ENCODE results near the gene TOLLIP.
"Not testable (repeated sequence)": the region's sequence is repeated elsewhere in the genome, so short reads cannot be mapped to it uniquely, and the experiment has no call there.

TOLLIP gene

DNA sequence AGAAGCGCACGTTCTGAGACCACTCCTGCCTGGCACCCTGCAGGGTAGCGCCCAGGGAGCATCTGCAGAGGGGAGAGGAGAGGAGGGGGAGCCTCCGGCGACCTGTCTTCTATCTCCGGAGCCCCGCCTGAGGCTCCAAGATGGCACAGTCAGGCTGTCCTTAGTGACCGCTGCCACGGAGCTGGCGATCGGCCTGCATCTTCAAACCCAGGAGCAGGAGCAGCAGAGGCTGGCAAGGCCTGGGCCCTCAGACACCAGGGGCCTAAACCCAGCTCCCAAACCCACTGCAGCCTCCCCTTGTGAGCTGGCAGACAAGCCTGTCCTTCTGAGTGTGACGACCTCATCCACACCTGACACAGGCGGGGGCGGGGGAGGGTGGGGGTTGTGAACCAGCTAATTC lies 34.9 kb downstream of the TOLLIP start:
- no peaks in the 10 kb centered on the region for H3K27me3 ChIP-seq (replicated peaks; ENCODE audit: control insufficient read depth, insufficient read depth, low read length, poor library complexity, severe bottlenecking)
- no peak overlapping the region for H3K4me3 ChIP-seq (ENCODE audit: insufficient read depth, low read depth, low read length, poor library complexity, severe bottlenecking)
- H3K27ac ChIP-seq (ENCODE audit: insufficient read depth, low read length, poor library complexity, severe bottlenecking) = no peak overlapping the region
- no peak for DNase-seq
- peaks cover 11% of the 10 kb centered on the region for H3K36me3 ChIP-seq (ENCODE audit: control insufficient read depth, insufficient read depth, low read length)
- no peaks in the 10 kb centered on the region for H3K9me3 ChIP-seq (ENCODE audit: control insufficient read depth, low read length)
- H3K4me1 ChIP-seq (ENCODE audit: control insufficient read depth, insufficient read depth, low read length, poor library complexity, severe bottlenecking) = no peaks in the 10 kb centered on the region

GRCh38 chr11:1272531-1272930 lies 36.9 kb downstream of the TOLLIP start:
- Histone ChIP-seq H3K4me1 (ENCODE audit: control insufficient read depth, insufficient read depth, low read length, poor library complexity, severe bottlenecking) (no peaks in the 10 kb centered on the region), H3K27me3 (replicated peaks; ENCODE audit: control insufficient read depth, insufficient read depth, low read length, poor library complexity, severe bottlenecking) (no peaks in the 10 kb centered on the region), H3K36me3 (ENCODE audit: control insufficient read depth, insufficient read depth, low read length) (peaks cover 11% of the 10 kb centered on the region), H3K4me3 (ENCODE audit: insufficient read depth, low read depth, low read length, poor library complexity, severe bottlenecking) (no peak overlapping the region), H3K27ac (ENCODE audit: insufficient read depth, low read length, poor library complexity, severe bottlenecking) (no peak overlapping the region), H3K9me3 (ENCODE audit: control insufficient read depth, low read length) (no peaks in the 10 kb centered on the region)
- DNase-seq = no peak

DNA sequence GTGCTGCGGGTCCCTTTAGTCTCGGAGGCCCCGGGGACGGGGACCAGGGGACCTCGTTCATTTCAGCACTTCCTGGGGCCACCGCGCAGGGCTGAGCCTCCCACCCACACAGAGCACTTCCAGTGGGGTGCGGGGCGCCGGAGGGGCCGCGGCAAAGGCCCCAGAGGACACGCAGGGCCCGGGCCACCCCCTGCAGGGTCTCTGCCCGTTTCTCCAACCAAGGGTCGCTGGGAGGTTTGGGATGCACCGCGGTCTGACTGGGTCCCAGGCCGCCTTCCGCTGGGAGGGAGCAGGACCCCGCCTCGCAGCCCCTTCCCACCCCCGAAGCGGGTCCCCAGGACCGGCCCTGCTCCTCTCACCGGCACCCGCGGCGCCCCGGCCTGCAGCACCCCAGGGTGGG lies 37.5 kb downstream of the TOLLIP start:
- Histone ChIP-seq H3K36me3 (ENCODE audit: control insufficient read depth, insufficient read depth, low read length) (peaks cover 11% of the 10 kb centered on the region), H3K27ac (ENCODE audit: insufficient read depth, low read length, poor library complexity, severe bottlenecking) (no peak overlapping the region), H3K9me3 (ENCODE audit: control insufficient read depth, low read length) (no peaks in the 10 kb centered on the region), H3K27me3 (replicated peaks; ENCODE audit: control insufficient read depth, insufficient read depth, low read length, poor library complexity, severe bottlenecking) (no peaks in the 10 kb centered on the region), H3K4me1 (ENCODE audit: control insufficient read depth, insufficient read depth, low read length, poor library complexity, severe bottlenecking) (no peaks in the 10 kb centered on the region), H3K4me3 (ENCODE audit: insufficient read depth, low read depth, low read length, poor library complexity, severe bottlenecking) (no peak overlapping the region)
- no peak for DNase-seq

DNA sequence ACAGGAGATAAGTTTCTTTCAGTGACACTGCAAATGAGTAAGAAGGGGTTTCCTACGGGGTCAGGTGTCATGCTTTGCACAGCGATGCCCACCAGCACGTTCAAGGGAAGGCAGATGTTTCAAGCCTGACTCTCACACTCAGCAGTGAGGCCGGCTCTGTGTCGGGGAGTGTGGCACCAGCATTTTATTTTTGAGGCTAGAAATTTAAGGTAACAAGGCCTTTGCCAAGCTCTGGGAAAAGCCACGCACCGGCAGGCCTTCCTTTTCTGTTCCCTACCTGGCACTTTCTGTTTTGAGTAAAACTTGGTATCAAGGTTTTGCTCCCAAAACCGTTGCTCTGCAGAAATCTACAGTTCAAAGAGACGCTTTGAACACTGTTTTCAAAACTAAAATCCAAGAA lies 38.0 kb downstream of the TOLLIP start:
- H3K9me3 ChIP-seq (ENCODE audit: control insufficient read depth, low read length) = no peaks in the 10 kb centered on the region
- no peak for DNase-seq
- no peaks in the 10 kb centered on the region for H3K27me3 ChIP-seq (replicated peaks; ENCODE audit: control insufficient read depth, insufficient read depth, low read length, poor library complexity, severe bottlenecking)
- H3K4me3 ChIP-seq (ENCODE audit: insufficient read depth, low read depth, low read length, poor library complexity, severe bottlenecking) = no peak overlapping the region
- no peak overlapping the region for H3K27ac ChIP-seq (ENCODE audit: insufficient read depth, low read length, poor library complexity, severe bottlenecking)
- no peaks in the 10 kb centered on the region for H3K4me1 ChIP-seq (ENCODE audit: control insufficient read depth, insufficient read depth, low read length, poor library complexity, severe bottlenecking)
- peaks cover 10% of the 10 kb centered on the region for H3K36me3 ChIP-seq (ENCODE audit: control insufficient read depth, insufficient read depth, low read length)

- Histone ChIP-seq H3K4me1 (ENCODE audit: control insufficient read depth, insufficient read depth, low read length, poor library complexity, severe bottlenecking) (no peaks in the 10 kb centered on the region), H3K27ac (ENCODE audit: insufficient read depth, low read length, poor library complexity, severe bottlenecking) (no peak overlapping the region), H3K9me3 (ENCODE audit: control insufficient read depth, low read length) (no peaks in the 10 kb centered on the region), H3K4me3 (ENCODE audit: insufficient read depth, low read depth, low read length, poor library complexity, severe bottlenecking) (no peak overlapping the region), H3K36me3 (ENCODE audit: control insufficient read depth, insufficient read depth, low read length) (peaks cover 6% of the 10 kb centered on the region), H3K27me3 (replicated peaks; ENCODE audit: control insufficient read depth, insufficient read depth, low read length, poor library complexity, severe bottlenecking) (no peaks in the 10 kb centered on the region)
- no peak for DNase-seq
These were observed 38.4 kb downstream of the TOLLIP start for GRCh38 chr11:1271002-1271401.

DNA sequence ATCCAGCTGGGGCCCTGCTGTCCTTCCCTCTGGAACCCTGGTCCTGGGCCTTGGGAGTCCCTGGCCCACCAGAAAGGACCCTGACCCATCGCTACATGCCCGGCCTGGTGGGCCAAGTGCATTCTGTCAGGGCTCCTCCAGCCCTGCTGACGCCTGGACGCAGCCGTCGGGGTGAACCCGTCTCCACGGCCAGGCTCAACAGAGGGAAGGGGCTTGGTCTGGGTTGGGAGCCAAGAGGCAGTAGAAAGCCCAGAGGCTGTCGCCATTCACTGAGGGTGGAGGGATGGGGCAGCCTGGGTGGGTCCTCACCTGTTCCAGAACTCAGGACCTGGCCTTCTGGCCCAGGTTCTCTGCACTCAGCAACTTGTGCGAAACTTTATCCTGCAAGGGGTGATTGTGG lies 39.0 kb downstream of the TOLLIP start:
- Histone ChIP-seq H3K36me3 (ENCODE audit: control insufficient read depth, insufficient read depth, low read length) (peaks cover under 1% of the 10 kb centered on the region), H3K27me3 (replicated peaks; ENCODE audit: control insufficient read depth, insufficient read depth, low read length, poor library complexity, severe bottlenecking) (no peaks in the 10 kb centered on the region), H3K4me1 (ENCODE audit: control insufficient read depth, insufficient read depth, low read length, poor library complexity, severe bottlenecking) (no peaks in the 10 kb centered on the region), H3K4me3 (ENCODE audit: insufficient read depth, low read depth, low read length, poor library complexity, severe bottlenecking) (no peak overlapping the region), H3K9me3 (ENCODE audit: control insufficient read depth, low read length) (no peaks in the 10 kb centered on the region), H3K27ac (ENCODE audit: insufficient read depth, low read length, poor library complexity, severe bottlenecking) (no peak overlapping the region)
- DNase-seq = no peak

GRCh38 chr11:1269957-1270356 lies 39.5 kb downstream of the TOLLIP start:
- H3K27ac ChIP-seq (ENCODE audit: insufficient read depth, low read length, poor library complexity, severe bottlenecking) = no peak overlapping the region

GRCh38 chr11:1267441-1268100 lies 41.9 kb downstream of the TOLLIP start:
- Histone ChIP-seq H3K36me3 (ENCODE audit: control insufficient read depth, insufficient read depth, low read length) (no peaks in the 10 kb centered on the region), H3K27me3 (replicated peaks; ENCODE audit: control insufficient read depth, insufficient read depth, low read length, poor library complexity, severe bottlenecking) (no peaks in the 10 kb centered on the region), H3K4me3 (ENCODE audit: insufficient read depth, low read depth, low read length, poor library complexity, severe bottlenecking) (no peak overlapping the region), H3K27ac (ENCODE audit: insufficient read depth, low read length, poor library complexity, severe bottlenecking) (no peak overlapping the region), H3K4me1 (ENCODE audit: control insufficient read depth, insufficient read depth, low read length, poor library complexity, severe bottlenecking) (peaks cover 7% of the 10 kb centered on the region), H3K9me3 (ENCODE audit: control insufficient read depth, low read length) (no peaks in the 10 kb centered on the region)
- DNase-seq = no peak

More at GRCh38 chr11:1269957-1270356, 39.5 kb downstream of the TOLLIP start:
- no peak for DNase-seq
- Histone ChIP-seq H3K4me3 (ENCODE audit: insufficient read depth, low read depth, low read length, poor library complexity, severe bottlenecking) (no peak overlapping the region), H3K27me3 (replicated peaks; ENCODE audit: control insufficient read depth, insufficient read depth, low read length, poor library complexity, severe bottlenecking) (no peaks in the 10 kb centered on the region), H3K4me1 (ENCODE audit: control insufficient read depth, insufficient read depth, low read length, poor library complexity, severe bottlenecking) (no peaks in the 10 kb centered on the region), H3K36me3 (ENCODE audit: control insufficient read depth, insufficient read depth, low read length) (no peaks in the 10 kb centered on the region), H3K9me3 (ENCODE audit: control insufficient read depth, low read length) (no peaks in the 10 kb centered on the region)

GRCh38 chr11:1266976-1267375 lies 42.5 kb downstream of the TOLLIP start:
- H3K27ac ChIP-seq (ENCODE audit: insufficient read depth, low read length, poor library complexity, severe bottlenecking); H3K27me3 ChIP-seq (replicated peaks; ENCODE audit: control insufficient read depth, insufficient read depth, low read length, poor library complexity, severe bottlenecking); H3K9me3 ChIP-seq (ENCODE audit: control insufficient read depth, low read length); DNase-seq; H3K36me3 ChIP-seq (ENCODE audit: control insufficient read depth, insufficient read depth, low read length); H3K4me3 ChIP-seq (ENCODE audit: insufficient read depth, low read depth, low read length, poor library complexity, severe bottlenecking): not testable (repeated sequence)
- H3K4me1 ChIP-seq (ENCODE audit: control insufficient read depth, insufficient read depth, low read length, poor library complexity, severe bottlenecking) = peaks cover 12% of the 10 kb centered on the region

- H3K27ac ChIP-seq (ENCODE audit: insufficient read depth, low read length, poor library complexity, severe bottlenecking); H3K9me3 ChIP-seq (ENCODE audit: control insufficient read depth, low read length); H3K27me3 ChIP-seq (replicated peaks; ENCODE audit: control insufficient read depth, insufficient read depth, low read length, poor library complexity, severe bottlenecking); H3K36me3 ChIP-seq (ENCODE audit: control insufficient read depth, insufficient read depth, low read length); H3K4me3 ChIP-seq (ENCODE audit: insufficient read depth, low read depth, low read length, poor library complexity, severe bottlenecking); DNase-seq: not testable (repeated sequence)
- H3K4me1 ChIP-seq (ENCODE audit: control insufficient read depth, insufficient read depth, low read length, poor library complexity, severe bottlenecking) = peaks cover 14% of the 10 kb centered on the region
These were observed 44.0 kb downstream of the TOLLIP start for GRCh38 chr11:1265480-1265879.
